MM.1S (cell line): ENCODE results near the gene ALX1.

Experiments
- DNase-seq: peaks from one replicate; pipeline ENCODE4 v3.0.0-alpha.2; 2015
- H2AFZ ChIP-seq: fragments of 300-600 bp; sonication (generic); 2 replicates; pipeline ENCODE4 v1.6.0; 2016; ENCODE audit warnings: antibody characterized with exemption, low read length
- H3F3A ChIP-seq: fragments of 300-600 bp; sonication (generic); 2 replicates; pipeline ENCODE4 v1.6.1; 2016; ENCODE audit warnings: mild to moderate bottlenecking, antibody characterized with exemption, low read length, moderate library complexity, mixed read lengths; ENCODE audit not compliant: insufficient read depth
- H3K27ac ChIP-seq: fragments of 300-600 bp; sonication (generic); 2 replicates; pipeline ENCODE4 v1.5.1; 2016; ENCODE audit warnings: mild to moderate bottlenecking, low read length
- H3K27me3 ChIP-seq: fragments of 300-600 bp; sonication (generic); replicated peaks from 2 replicates; pipeline ENCODE4 v1.6.0; 2016; ENCODE audit warnings: low read length; ENCODE audit not compliant: insufficient read depth
- H3K36me3 ChIP-seq: fragments of 300-600 bp; sonication (generic); replicated peaks from 2 replicates; pipeline ENCODE4 v1.6.1; 2016; ENCODE audit warnings: mild to moderate bottlenecking, low read length, mixed read lengths; ENCODE audit not compliant: insufficient read depth
- H3K4me1 ChIP-seq: fragments of 300-600 bp; sonication (generic); 2 replicates; pipeline ENCODE4 v1.6.1; 2016; ENCODE audit warnings: low read length, mixed read lengths
- H3K4me2 ChIP-seq: fragments of 300-600 bp; sonication (generic); 2 replicates; pipeline ENCODE4 v1.6.0; 2016; ENCODE audit warnings: low read depth, low read length
- H3K4me3 ChIP-seq: fragments of 300-600 bp; sonication (generic); 2 replicates; pipeline ENCODE4 v1.5.1; 2016; ENCODE audit warnings: low read length, mixed read lengths
- H3K79me2 ChIP-seq: fragments of 300-600 bp; sonication (generic); 2 replicates; pipeline ENCODE4 v1.6.1; 2016; ENCODE audit warnings: mixed run types, low read length, mixed read lengths
- H3K9ac ChIP-seq: fragments of 300-600 bp; sonication (generic); 2 replicates; pipeline ENCODE4 v1.6.1; 2016; ENCODE audit warnings: low read length, mixed read lengths
- H3K9me2 ChIP-seq: fragments of 300-600 bp; sonication (generic); replicated peaks from 2 replicates; pipeline ENCODE4 v1.6.1; 2016; ENCODE audit warnings: mild to moderate bottlenecking, low read length, mixed read lengths; ENCODE audit not compliant: insufficient read depth
- H3K9me3 ChIP-seq: fragments of 300-600 bp; sonication (generic); replicated peaks from 2 replicates; pipeline ENCODE4 v1.6.1; 2016; ENCODE audit warnings: mild to moderate bottlenecking, low read length, mixed read lengths; ENCODE audit not compliant: insufficient read depth
- H4K20me1 ChIP-seq: fragments of 300-600 bp; sonication (generic); 2 replicates; pipeline ENCODE4 v1.6.1; 2016; ENCODE audit warnings: mild to moderate bottlenecking, low read length, moderate library complexity, mixed read lengths; ENCODE audit not compliant: insufficient read depth
- CTCF ChIP-seq: fragments of 300-600 bp; sonication (generic); IDR thresholded peaks from 2 replicates; pipeline ENCODE4 v1.5.1; 2016; ENCODE audit warnings: antibody characterized with exemption, low read length, mixed read lengths
- EZH2 ChIP-seq: fragments of 300-600 bp; sonication (generic); optimal IDR thresholded peaks from 2 replicates; pipeline ENCODE3; 2017; ENCODE audit warnings: low read depth, mild to moderate bottlenecking, antibody characterized with exemption, low read length, mixed read lengths
- EZH2phosphoT487 ChIP-seq: fragments of 300-600 bp; sonication (generic); IDR thresholded peaks from 2 replicates; pipeline ENCODE4 v1.6.1; 2018; ENCODE audit warnings: antibody characterized with exemption, low read length

Gene ALX1

GRCh38 chr12:85350356-85350755 lies 70.3 kb downstream of the ALX1 start:
- no peak overlapping the region for H3K4me3 ChIP-seq
- no peak for DNase-seq
- H3K9me3 ChIP-seq: no peaks in the 10 kb centered on the region
- H3K4me2 ChIP-seq: no peak overlapping the region
- H3K36me3 ChIP-seq: no peaks in the 10 kb centered on the region
- no peak overlapping the region for H3K27ac ChIP-seq
- no peaks in the 10 kb centered on the region for H3K4me1 ChIP-seq
- H3F3A ChIP-seq: no peaks in the 10 kb centered on the region
- H3K9ac ChIP-seq: no peak overlapping the region
- no peaks in the 10 kb centered on the region for H4K20me1 ChIP-seq
- no peaks in the 10 kb centered on the region for H3K9me2 ChIP-seq
- no peaks in the 10 kb centered on the region for H3K79me2 ChIP-seq
- no peaks in the 10 kb centered on the region for H3K27me3 ChIP-seq
- H2AFZ ChIP-seq: no peak overlapping the region
- TF ChIP-seq EZH2phosphoT487 (no peak), EZH2 (no peak), CTCF (no peak)
